Karpas-422 (cell line): ENCODE results near the gene CCL22. TPM values are rescaled to one million over a fixed set of nuclear protein-coding genes. Genes with fewer than 3 reads are reported as not detected.

Experiments used
- DNase-seq: peaks from one replicate; pipeline ENCODE4 v3.0.0-alpha.2; 2015
- H2AFZ ChIP-seq: fragments of 200-600 bp; sonication (generic); 2 replicates; pipeline ENCODE4 v1.6.1; 2014; ENCODE audit warnings: antibody characterized with exemption, low read length, mixed read lengths
- H3K27ac ChIP-seq: fragments of 200-600 bp; sonication (generic); 2 replicates; pipeline ENCODE4 v1.5.1; 2014; ENCODE audit warnings: mild to moderate bottlenecking, low read length, moderate library complexity
- H3K27me3 ChIP-seq: fragments of 200-600 bp; sonication (generic); 2 replicates; pipeline ENCODE4 v1.6.1; 2014; ENCODE audit warnings: low read length, mixed read lengths
- H3K36me3 ChIP-seq: fragments of 200-600 bp; sonication (generic); 2 replicates; pipeline ENCODE4 v1.6.1; 2014; ENCODE audit warnings: low read length, mixed read lengths; ENCODE audit not compliant: insufficient read depth
- H3K4me1 ChIP-seq: fragments of 200-600 bp; sonication (generic); 2 replicates; pipeline ENCODE4 v1.6.1; 2014; ENCODE audit warnings: mild to moderate bottlenecking, low read length, mixed read lengths
- H3K4me2 ChIP-seq: fragments of 200-600 bp; sonication (generic); 2 replicates; pipeline ENCODE4 v1.6.1; 2014; ENCODE audit warnings: low read length, low read depth, mild to moderate bottlenecking; ENCODE audit not compliant: poor library complexity, severe bottlenecking
- H3K4me3 ChIP-seq: fragments of 200-600 bp; sonication (generic); 2 replicates; pipeline ENCODE4 v1.5.1; 2014; ENCODE audit warnings: mild to moderate bottlenecking, antibody characterized with exemption, low read length, mixed read lengths
- H3K79me2 ChIP-seq: fragments of 200-600 bp; sonication (generic); 2 replicates; pipeline ENCODE4 v1.6.1; 2014; ENCODE audit warnings: mild to moderate bottlenecking, low read length, mixed read lengths
- H3K9ac ChIP-seq: fragments of 200-600 bp; sonication (generic); 2 replicates; pipeline ENCODE4 v1.6.0; 2014; ENCODE audit warnings: low read length
- H3K9me2 ChIP-seq: fragments of 200-600 bp; sonication (generic), shearing (Covaris generic); replicated peaks from 2 replicates; pipeline ENCODE4 v1.6.0; 2014; ENCODE audit warnings: mild to moderate bottlenecking, low read length, moderate library complexity; ENCODE audit not compliant: insufficient read depth
- H3K9me3 ChIP-seq: fragments of 300-700, 200-600 bp; sonication (generic); 2 replicates; pipeline ENCODE4 v1.6.1; 2014; ENCODE audit warnings: low read length, mixed read lengths
- H4K20me1 ChIP-seq: fragments of 200-600 bp; sonication (generic); 2 replicates; pipeline ENCODE4 v1.6.1; 2014; ENCODE audit warnings: mild to moderate bottlenecking, antibody characterized with exemption, low read length, low read depth; ENCODE audit not compliant: insufficient read depth
- small RNA-seq: library from RNA; depleted of rRNA; stranded (forward); fragments of <200 nt; gene quantifications from one replicate; pipeline ENCODE3, GENCODE V24; 2014
- total RNA-seq: library from RNA; depleted of rRNA; stranded (reverse); fragments of >200 nt; shearing (Covaris generic); gene quantifications from 2 replicates; pipeline ENCODE4 v1.2.3, GENCODE V29; 2014; ENCODE audit warnings: low replicate concordance; rRNA removed

The CCL22 gene
- total RNA-seq, 1 experiment from 2014 or later, result not detected

GRCh38 chr16:57411362-57411976 lies 52.9 kb downstream of the CCL22 start:
- no peak overlapping the region for H3K4me2 ChIP-seq
- H3K9ac ChIP-seq, result no peak overlapping the region
- H3K4me1 ChIP-seq, result peaks cover 26% of the 10 kb centered on the region

GRCh38 chr16:57412584-57412983 lies 54.0 kb downstream of the CCL22 start:
- Histone ChIP-seq H3K4me1 (peaks cover 33% of the 10 kb centered on the region), H3K36me3 (no peaks in the 10 kb centered on the region), H3K9me3 (no peaks in the 10 kb centered on the region), H3K9ac (no peak overlapping the region), H4K20me1 (0 out of 2 replicates have a peak, but pooled peaks cover 3% of the 10 kb centered on the region), H2AFZ (no peak overlapping the region), H3K4me2 (no peak overlapping the region), H3K4me3 (no peak overlapping the region), H3K9me2 (no peaks in the 10 kb centered on the region), H3K27ac (no peak overlapping the region), H3K27me3 (no peaks in the 10 kb centered on the region), H3K79me2 (no peaks in the 10 kb centered on the region)
- no peak for DNase-seq

More at GRCh38 chr16:57411362-57411976, 52.9 kb downstream of the CCL22 start:
- H3K27ac ChIP-seq, result no peak overlapping the region
- no peaks in the 10 kb centered on the region for H3K27me3 ChIP-seq
- H3K9me2 ChIP-seq, result no peaks in the 10 kb centered on the region
- H3K36me3 ChIP-seq, result no peaks in the 10 kb centered on the region
- H3K9me3 ChIP-seq, result no peaks in the 10 kb centered on the region
- DNase-seq, result no peak
- H3K79me2 ChIP-seq, result no peaks in the 10 kb centered on the region
- no peak overlapping the region for H2AFZ ChIP-seq
- 0 out of 2 replicates have a peak, but pooled peaks cover 3% of the 10 kb centered on the region for H4K20me1 ChIP-seq
- H3K4me3 ChIP-seq, result no peak overlapping the region

GRCh38 chr16:57413301-57413730 lies 54.7 kb downstream of the CCL22 start:
- Histone ChIP-seq H3K4me2 (peak overlapping the region; percentile 25), H3K79me2 (no peaks in the 10 kb centered on the region), H3K36me3 (no peaks in the 10 kb centered on the region), H3K9ac (peak overlapping the region; percentile 44), H2AFZ (0 out of 2 replicates have a peak overlapping the region, but pooled peaks have one; percentile 59), H3K27ac (no peak overlapping the region), H3K4me1 (peaks cover 33% of the 10 kb centered on the region), H3K4me3 (0 out of 2 replicates have a peak overlapping the region, but pooled peaks have one; percentile 22), H3K9me2 (no peaks in the 10 kb centered on the region), H4K20me1 (0 out of 2 replicates have a peak, but pooled peaks cover 3% of the 10 kb centered on the region), H3K27me3 (no peaks in the 10 kb centered on the region), H3K9me3 (no peaks in the 10 kb centered on the region)
- peak; percentile 91 for DNase-seq

GRCh38 chr16:57413733-57414132 lies 55.1 kb downstream of the CCL22 start:
- Histone ChIP-seq H3K9me2 (no peaks in the 10 kb centered on the region), H3K9ac (peak overlapping the region; percentile 5; the same call in 1 of the 2 replicates), H2AFZ (no peak overlapping the region), H3K4me3 (0 out of 2 replicates have a peak overlapping the region, but pooled peaks have one; percentile 22), H3K27me3 (no peaks in the 10 kb centered on the region), H3K9me3 (no peaks in the 10 kb centered on the region), H3K27ac (no peak overlapping the region), H3K36me3 (no peaks in the 10 kb centered on the region), H4K20me1 (0 out of 2 replicates have a peak, but pooled peaks cover 3% of the 10 kb centered on the region), H3K4me1 (peaks cover 36% of the 10 kb centered on the region), H3K4me2 (peak overlapping the region; percentile 25), H3K79me2 (no peaks in the 10 kb centered on the region)
- no peak for DNase-seq

Small RNAs within 50 kb of the gene (small RNA-seq; reads per million reads assigned to genes)
- not detected for gene AC108081.1

Other genes starting within 250 kb of the CCL22 start
- 84.0 and 98.4 TPM in 2 replicates for gene PSME3IP1, start 172.7 kb upstream of the CCL22 start, total RNA-seq
- gene RSPRY1, start 172.5 kb upstream of the CCL22 start, total RNA-seq, result 23.7 and 26.4 TPM in 2 replicates
- gene ARL2BP, start 113.5 kb upstream of the CCL22 start, total RNA-seq, result 44.5 and 96.8 TPM in 2 replicates
- not detected in 2 replicates for gene PLLP, start 74.1 kb upstream of the CCL22 start, total RNA-seq
- gene CX3CL1, start 13.7 kb downstream of the CCL22 start, total RNA-seq, result not detected in 2 replicates
- not detected in 2 replicates for gene CCL17, start 46.0 kb downstream of the CCL22 start, total RNA-seq
- 37.7 and 70.6 TPM in 2 replicates for gene CIAPIN1, start 88.6 kb downstream of the CCL22 start, total RNA-seq
- gene COQ9, start 88.7 kb downstream of the CCL22 start, total RNA-seq, result 39.5 and 46.9 TPM in 2 replicates
- 75.5 and 87.6 TPM in 2 replicates for gene POLR2C, start 103.9 kb downstream of the CCL22 start, total RNA-seq
- gene DOK4, start 127.7 kb downstream of the CCL22 start, total RNA-seq, result 3.2 and 3.4 TPM in 2 replicates
- 5.9 and 25.7 TPM in 2 replicates for gene CCDC102A, start 177.8 kb downstream of the CCL22 start, total RNA-seq
- gene ADGRG5, start 183.9 kb downstream of the CCL22 start, total RNA-seq, result 2.9 and 3.0 TPM in 2 replicates